Neuronal stem cell (in vitro differentiated cells): ENCODE results near the gene TAB2.

ENCODE experiments used
- DNase-seq: peaks from one replicate; pipeline ENCODE4 v3.0.0-alpha.2; 2013; ENCODE audit warnings: low spot score
- H2AFZ ChIP-seq: one replicate; pipeline ENCODE4 v1.6.1; 2013; ENCODE audit warnings: mild to moderate bottlenecking, low read length, inconsistent platforms
- H2AK5ac ChIP-seq: 2 replicates; pipeline ENCODE4 v1.6.1; 2013; ENCODE audit warnings: low read depth, mild to moderate bottlenecking, inconsistent platforms, low read length, moderate library complexity, mixed read lengths
- H2BK120ac ChIP-seq: 2 replicates; pipeline ENCODE4 v1.6.1; 2013; ENCODE audit warnings: low read depth, mild to moderate bottlenecking, inconsistent platforms, low read length, moderate library complexity, mixed read lengths
- H2BK12ac ChIP-seq: one replicate; pipeline ENCODE4 v1.6.1; 2013; ENCODE audit warnings: low read length, inconsistent platforms
- H2BK15ac ChIP-seq: 2 replicates; pipeline ENCODE4 v1.6.1; 2013; ENCODE audit warnings: mild to moderate bottlenecking, low read length, inconsistent platforms, mixed read lengths
- H2BK5ac ChIP-seq: one replicate; pipeline ENCODE4 v1.6.1; 2013; ENCODE audit warnings: inconsistent platforms, mild to moderate bottlenecking, low read length, moderate library complexity
- H3K14ac ChIP-seq: one replicate; pipeline ENCODE4 v1.6.1; 2013; ENCODE audit warnings: low read length, inconsistent platforms
- H3K18ac ChIP-seq: 2 replicates; pipeline ENCODE4 v1.6.1; 2013; ENCODE audit warnings: low read length, inconsistent platforms
- H3K23ac ChIP-seq: 2 replicates; pipeline ENCODE4 v1.6.1; 2013; ENCODE audit warnings: low read depth, mild to moderate bottlenecking, mixed read lengths, low read length, inconsistent platforms; ENCODE audit not compliant: poor library complexity
- H3K27ac ChIP-seq: replicated peaks from 3 replicates; pipeline ENCODE4 v1.5.1; 2013; ENCODE audit warnings: low read length, inconsistent platforms
- H3K27me3 ChIP-seq, 3 experiments: 2 replicates each; pipeline ENCODE4 v1.6.1; 2013; ENCODE audit warnings: low read length in 3 of 3, mild to moderate bottlenecking in 2 of 3, inconsistent platforms in 1 of 3, low read depth in 1 of 3, mixed read lengths in 1 of 3, moderate library complexity in 1 of 3; ENCODE audit not compliant: control insufficient read depth in 3 of 3, insufficient read depth in 3 of 3
- H3K36me3 ChIP-seq, 2 donors: replicated peaks in 1 of 2; 2 replicates each; pipeline ENCODE4 v1.6.1; 2013; ENCODE audit warnings: low read length in 2 of 2; ENCODE audit not compliant: control insufficient read depth in 2 of 2, insufficient read depth in 2 of 2
- H3K4ac ChIP-seq: 2 replicates; pipeline ENCODE4 v1.6.1; 2013; ENCODE audit warnings: inconsistent platforms, mild to moderate bottlenecking, low read length, moderate library complexity
- H3K4me1 ChIP-seq, 2 donors: 1 replicate in 1 of 2; 2 replicates in 1 of 2; pipeline ENCODE4 v1.6.1; 2013; ENCODE audit warnings: low read length in 2 of 2, low read depth in 1 of 2; ENCODE audit not compliant: control insufficient read depth in 2 of 2, insufficient read depth in 1 of 2
- H3K4me2 ChIP-seq: one replicate; pipeline ENCODE4 v1.6.1; 2013; ENCODE audit warnings: mild to moderate bottlenecking, low read length, inconsistent platforms; ENCODE audit not compliant: insufficient read depth, poor library complexity, severe bottlenecking
- H3K4me3 ChIP-seq, 2 donors: 2 replicates each; pipeline ENCODE4 v1.5.1; 2013; ENCODE audit warnings: low read length in 2 of 2, mild to moderate bottlenecking in 2 of 2, inconsistent platforms in 1 of 2, moderate library complexity in 1 of 2
- H3K79me1 ChIP-seq: one replicate; pipeline ENCODE4 v1.6.1; 2013; ENCODE audit warnings: low read depth, mild to moderate bottlenecking, inconsistent platforms, low read length, moderate library complexity
- H3K9ac ChIP-seq: one replicate; pipeline ENCODE4 v1.6.1; 2013; ENCODE audit warnings: mild to moderate bottlenecking, low read depth, low read length, inconsistent platforms; ENCODE audit not compliant: poor library complexity
- H3K9me3 ChIP-seq, 2 donors: replicated peaks in 1 of 2; 2 replicates each; pipeline versions ENCODE3 to v1.6.1; 2013; ENCODE audit warnings: low read length in 2 of 2, mild to moderate bottlenecking in 2 of 2, inconsistent platforms in 1 of 2, low read depth in 1 of 2, mixed read lengths in 1 of 2, moderate library complexity in 1 of 2; ENCODE audit not compliant: control insufficient read depth in 2 of 2, insufficient read depth in 1 of 2
- H4K8ac ChIP-seq: one replicate; pipeline ENCODE4 v1.6.1; 2013; ENCODE audit warnings: low read depth, mild to moderate bottlenecking, inconsistent platforms, low read length, moderate library complexity
- H4K91ac ChIP-seq: one replicate; pipeline ENCODE4 v1.6.1; 2013; ENCODE audit warnings: low read length, low read depth, mild to moderate bottlenecking, inconsistent platforms; ENCODE audit not compliant: poor library complexity
- WGBS, 2 donors: extraction: QIAGEN DNeasy Blood & Tissue Kit; methylation state at CpG; one replicate each; pipeline ENCODE4 v1.1.7; 2013; ENCODE audit warnings: missing lambda C conversion rate in 2 of 2, mixed read lengths in 1 of 2; ENCODE audit not compliant: insufficient read length in 2 of 2, insufficient replicate concordance in 1 of 2; ENCODE audit errors: extremely low coverage in 2 of 2; 5-methylcytosine and 5-hydroxymethylcytosine counted together

Gene TAB2

GRCh38 chr6:149271348-149272340 lies 45.9 kb upstream of the TAB2 start:
- Histone ChIP-seq H3K4me2 (no peak overlapping the region), H4K8ac (no peak overlapping the region), H3K9ac (no peak overlapping the region), H3K9me3 (peaks cover 0 to 2% of the 10 kb centered on the region in 2 donors), H4K91ac (no peak overlapping the region), H3K23ac (no peak overlapping the region), H3K79me1 (no peaks in the 10 kb centered on the region), H2AFZ (no peak overlapping the region), H3K4me3 (no peak overlapping the region), H2AK5ac (no peak overlapping the region), H3K18ac (no peak overlapping the region), H3K4me1 (peaks cover 0 to 2% of the 10 kb centered on the region in 2 donors), H3K14ac (no peak overlapping the region), H2BK15ac (no peak overlapping the region), H2BK120ac (no peak overlapping the region), H2BK12ac (no peak overlapping the region), H3K27me3 (peaks cover 0 to 3% (median 0%) of the 10 kb centered on the region in 3 experiments), H3K36me3 (no peaks in the 10 kb centered on the region), H3K27ac (no peak overlapping the region), H3K4ac (no peak overlapping the region), H2BK5ac (no peak overlapping the region)
- WGBS, 2 donors, result no CpG with 5 or more reads among the region's 8 CpGs
- no peak for DNase-seq

GRCh38 chr6:149273318-149273717 lies 44.2 kb upstream of the TAB2 start:
- Histone ChIP-seq H4K8ac (no peak overlapping the region), H3K79me1 (no peaks in the 10 kb centered on the region), H3K36me3 (no peaks in the 10 kb centered on the region), H3K4me2 (no peak overlapping the region), H3K23ac (no peak overlapping the region), H3K4me3 (no peak overlapping the region), H3K18ac (no peak overlapping the region), H3K9ac (no peak overlapping the region), H3K4me1 (peaks cover 0 to 2% of the 10 kb centered on the region in 2 donors), H3K4ac (no peak overlapping the region), H3K27me3 (peaks cover 0 to 3% (median 0%) of the 10 kb centered on the region in 3 experiments), H4K91ac (no peak overlapping the region), H2BK5ac (no peak overlapping the region), H3K27ac (no peak overlapping the region), H3K14ac (no peak overlapping the region), H3K9me3 (peaks cover 0 to 2% of the 10 kb centered on the region in 2 donors), H2AK5ac (no peak overlapping the region), H2BK15ac (no peak overlapping the region), H2AFZ (no peak overlapping the region), H2BK12ac (no peak overlapping the region), H2BK120ac (no peak overlapping the region)
- DNase-seq, result no peak
- no CpG with 5 or more reads among the region's 4 CpGs for WGBS, 2 donors

- no peak overlapping the region for H3K4ac ChIP-seq
- H4K8ac ChIP-seq, result no peak overlapping the region
- H3K18ac ChIP-seq, result no peak overlapping the region
- no peaks in the 10 kb centered on the region for H3K36me3 ChIP-seq
- no peak for DNase-seq
- no peak overlapping the region for H2BK5ac ChIP-seq
- H3K4me1 ChIP-seq, result peaks cover 0 to 2% of the 10 kb centered on the region in 2 donors
- no peak overlapping the region for H2AK5ac ChIP-seq
- H3K27me3 ChIP-seq, result peaks cover 0 to 3% (median 0%) of the 10 kb centered on the region in 3 experiments
- no CpG with 5 or more reads among the region's 3 CpGs for WGBS, 2 donors
- no peak overlapping the region for H2AFZ ChIP-seq
- no peak overlapping the region for H2BK15ac ChIP-seq
- no peak overlapping the region for H3K14ac ChIP-seq
- no peaks in the 10 kb centered on the region for H3K9me3 ChIP-seq
- no peak overlapping the region for H4K91ac ChIP-seq
- no peak overlapping the region for H3K4me2 ChIP-seq
- H3K79me1 ChIP-seq, result no peaks in the 10 kb centered on the region
- no peak overlapping the region for H3K27ac ChIP-seq
- no peak overlapping the region for H2BK12ac ChIP-seq
- H3K9ac ChIP-seq, result no peak overlapping the region
- H3K23ac ChIP-seq, result no peak overlapping the region
- H2BK120ac ChIP-seq, result no peak overlapping the region
- H3K4me3 ChIP-seq, result no peak overlapping the region
These were observed 41.9 kb upstream of the TAB2 start for GRCh38 chr6:149275621-149276020.

GRCh38 chr6:149277621-149278020 lies 39.9 kb upstream of the TAB2 start:
- peaks cover 2% of the 10 kb centered on the region in 2 donors for H3K4me1 ChIP-seq
- peaks cover 0 to under 1% (median 0%) of the 10 kb centered on the region in 3 experiments for H3K27me3 ChIP-seq
- H3K4me2 ChIP-seq, result no peak overlapping the region
- no peak overlapping the region for H2BK5ac ChIP-seq
- no peak overlapping the region for H2BK12ac ChIP-seq
- no peak overlapping the region for H2AK5ac ChIP-seq
- H2BK120ac ChIP-seq, result no peak overlapping the region
- H3K4me3 ChIP-seq, result no peak overlapping the region
- no peak for DNase-seq
- H3K14ac ChIP-seq, result no peak overlapping the region
- no peak overlapping the region for H3K27ac ChIP-seq
- H3K9me3 ChIP-seq, result no peaks in the 10 kb centered on the region
- H2BK15ac ChIP-seq, result no peak overlapping the region
- H3K4ac ChIP-seq, result no peak overlapping the region
- no peak overlapping the region for H4K8ac ChIP-seq
- H3K79me1 ChIP-seq, result no peaks in the 10 kb centered on the region
- H3K18ac ChIP-seq, result no peak overlapping the region
- no peak overlapping the region for H2AFZ ChIP-seq
- no peak overlapping the region for H3K23ac ChIP-seq
- H4K91ac ChIP-seq, result no peak overlapping the region
- H3K9ac ChIP-seq, result no peak overlapping the region
- no peaks in the 10 kb centered on the region for H3K36me3 ChIP-seq
